Measurements from ENCODE around the gene TMX1.

Gene TMX1

DNA sequence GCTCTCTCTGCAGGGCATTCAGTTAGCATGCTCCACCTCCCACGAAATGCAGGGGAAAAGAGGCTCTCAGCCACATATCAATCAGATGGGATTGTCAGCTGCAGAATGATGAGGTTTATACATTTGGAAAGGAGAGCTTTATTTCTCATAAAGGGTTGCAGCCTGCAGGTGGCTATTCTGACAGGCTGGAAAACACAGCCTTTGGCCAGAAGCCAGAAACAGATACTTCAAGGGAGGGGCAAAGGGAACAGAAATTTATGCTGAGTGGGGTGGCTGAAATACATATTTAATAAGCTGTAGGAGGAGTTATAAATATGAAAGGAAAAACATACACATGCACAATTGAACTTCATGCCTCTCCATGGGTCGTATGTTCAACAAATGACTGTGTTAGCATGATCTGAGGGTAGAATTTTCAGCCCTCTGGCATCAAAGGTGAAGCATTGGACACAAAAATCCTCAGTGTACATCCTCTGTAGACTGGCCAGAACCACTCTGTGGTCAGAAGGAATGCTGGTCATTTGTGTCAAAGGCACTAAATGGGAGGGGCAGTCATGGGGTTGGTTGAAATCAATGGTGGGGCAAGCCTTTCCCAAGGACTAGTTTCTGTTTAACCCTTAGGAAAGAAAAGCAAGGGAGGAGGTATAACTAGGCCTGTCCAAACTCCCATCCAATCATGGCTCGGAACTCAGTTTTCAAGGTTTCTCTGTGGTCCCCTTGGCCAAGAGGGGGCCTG is 62.4 kb downstream of the TMX1 start:
- H3K27me3 ChIP-seq (ENCODE audit: control insufficient read depth, insufficient read depth, low read length) = no peaks in the 10 kb centered on the region
- no peaks in the 10 kb centered on the region for H3K9me3 ChIP-seq (ENCODE audit: control insufficient read depth, low read length)
- H3K4me1 ChIP-seq (ENCODE audit: control insufficient read depth, insufficient read depth, low read length) = no peaks in the 10 kb centered on the region
- no peak overlapping the region for H3K9ac ChIP-seq (ENCODE audit: low read length)
- H3K4me3 ChIP-seq (ENCODE audit: low read length) = no peak overlapping the region
- no peaks in the 10 kb centered on the region for H3K36me3 ChIP-seq (ENCODE audit: control insufficient read depth, insufficient read depth, low read length)

DNA sequence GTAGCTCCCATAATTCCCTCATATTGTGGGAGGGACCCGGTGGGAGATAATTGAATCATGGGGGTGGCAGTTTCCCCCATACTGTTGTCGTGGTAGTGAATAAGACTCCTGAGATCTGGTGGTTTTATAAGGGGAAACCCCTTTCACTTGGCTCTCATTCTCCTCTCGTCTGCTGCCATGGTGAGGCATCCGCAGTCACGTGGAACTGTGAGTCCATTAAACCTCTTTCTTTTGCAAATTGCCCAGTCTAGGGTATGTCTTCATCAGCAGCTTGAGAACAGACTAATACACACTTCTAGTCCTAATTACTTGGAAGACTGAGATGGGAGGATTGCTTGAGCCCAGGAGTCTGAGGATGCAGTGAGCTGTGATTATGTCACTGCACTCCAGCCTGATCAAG is 64.4 kb downstream of the TMX1 start:
- H3K9me3 ChIP-seq (ENCODE audit: control insufficient read depth, low read length) = no peaks in the 10 kb centered on the region
- no peaks in the 10 kb centered on the region for H3K27me3 ChIP-seq (ENCODE audit: control insufficient read depth, insufficient read depth, low read length)
- H3K4me1 ChIP-seq (ENCODE audit: control insufficient read depth, insufficient read depth, low read length) = no peaks in the 10 kb centered on the region
- no peaks in the 10 kb centered on the region for H3K36me3 ChIP-seq (ENCODE audit: control insufficient read depth, insufficient read depth, low read length)
- no peak overlapping the region for H3K9ac ChIP-seq (ENCODE audit: low read length)
- H3K4me3 ChIP-seq (ENCODE audit: low read length) = no peak overlapping the region

DNA sequence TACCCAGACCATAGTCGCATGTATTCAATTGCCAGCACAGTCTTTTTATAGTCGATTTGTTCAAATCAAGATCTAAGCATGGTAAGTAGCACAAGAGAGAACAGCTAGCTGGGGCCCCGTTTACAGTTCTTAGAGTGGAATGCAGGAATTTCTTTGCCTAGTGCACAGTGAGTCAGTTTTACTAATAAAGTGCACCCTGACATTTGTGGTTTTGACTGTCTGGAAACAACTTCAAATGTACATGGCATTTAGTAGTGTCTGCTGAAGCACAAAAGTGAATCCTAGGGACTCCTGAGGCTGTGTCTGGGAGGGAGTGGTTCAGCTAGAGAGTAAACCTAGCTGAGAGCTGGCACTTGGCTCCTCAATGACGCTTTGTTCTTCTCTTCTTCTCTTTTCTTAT is 64.9 kb downstream of the TMX1 start:
- H3K9ac ChIP-seq (ENCODE audit: low read length) = no peak overlapping the region
- H3K4me3 ChIP-seq (ENCODE audit: low read length) = no peak overlapping the region
- H3K36me3 ChIP-seq (ENCODE audit: control insufficient read depth, insufficient read depth, low read length) = no peaks in the 10 kb centered on the region
- H3K9me3 ChIP-seq (ENCODE audit: control insufficient read depth, low read length) = no peaks in the 10 kb centered on the region
- H3K4me1 ChIP-seq (ENCODE audit: control insufficient read depth, insufficient read depth, low read length) = no peaks in the 10 kb centered on the region
- H3K27me3 ChIP-seq (ENCODE audit: control insufficient read depth, insufficient read depth, low read length) = no peaks in the 10 kb centered on the region

DNA sequence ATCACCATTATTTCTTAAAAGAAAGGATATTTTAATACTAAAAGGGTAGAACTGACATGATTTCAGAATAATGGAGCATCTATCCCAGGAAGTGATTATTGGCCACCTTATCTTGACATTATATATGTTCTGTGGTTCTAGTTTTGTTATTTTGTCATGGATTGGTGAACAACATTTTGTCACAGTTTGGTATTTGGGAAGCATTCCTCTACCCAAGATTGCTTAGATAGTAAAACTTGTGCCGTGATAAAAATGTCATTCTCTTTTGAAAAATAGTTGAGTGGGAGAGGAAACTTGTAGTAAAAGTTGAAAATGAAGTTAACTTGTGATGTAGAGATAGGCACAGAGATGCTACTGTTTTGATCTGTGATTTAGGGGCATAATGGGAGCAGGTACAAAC is 65.7 kb downstream of the TMX1 start:
- Histone ChIP-seq H3K4me3 (ENCODE audit: low read length) (no peak overlapping the region), H3K36me3 (ENCODE audit: control insufficient read depth, insufficient read depth, low read length) (no peaks in the 10 kb centered on the region), H3K9me3 (ENCODE audit: control insufficient read depth, low read length) (no peaks in the 10 kb centered on the region), H3K27me3 (ENCODE audit: control insufficient read depth, insufficient read depth, low read length) (no peaks in the 10 kb centered on the region), H3K4me1 (ENCODE audit: control insufficient read depth, insufficient read depth, low read length) (no peaks in the 10 kb centered on the region), H3K9ac (ENCODE audit: low read length) (no peak overlapping the region)

Measured in mucosa of stomach (tissue), 1 donor.